Kasumi-1 (cell line): ENCODE measurements around the gene EHMT1.
"Not testable (repeated sequence)": the region's sequence is repeated elsewhere in the genome, so short reads cannot be mapped to it uniquely, and the experiment has no call there.

Source experiments
- DNase-seq, 2 experiments: peaks; one replicate each; lab custom pipeline; 2025; lab: John Stamatoyannopoulos, UW

The EHMT1 gene

DNA sequence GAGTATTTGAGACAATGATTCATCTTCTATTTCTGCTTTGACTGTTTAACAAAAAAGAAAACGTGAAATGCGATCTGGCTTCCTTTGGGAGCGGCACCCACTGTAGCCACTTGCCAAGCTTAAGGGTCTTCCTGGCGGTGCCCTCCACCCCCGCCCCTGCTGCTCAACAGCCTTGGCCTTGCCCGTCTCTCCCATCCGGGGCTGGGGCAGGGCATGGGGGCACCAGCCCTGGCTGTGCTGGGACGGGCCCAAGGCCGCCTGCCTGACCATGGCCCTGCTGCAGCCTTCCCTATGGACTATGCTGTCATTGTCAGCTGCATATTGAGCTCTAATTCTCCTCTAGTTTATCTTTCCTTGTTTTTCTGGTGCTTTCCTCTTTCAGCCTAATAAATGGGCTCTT lies 143.0 kb downstream of the EHMT1 start:
- DNase-seq, result no peak

DNA sequence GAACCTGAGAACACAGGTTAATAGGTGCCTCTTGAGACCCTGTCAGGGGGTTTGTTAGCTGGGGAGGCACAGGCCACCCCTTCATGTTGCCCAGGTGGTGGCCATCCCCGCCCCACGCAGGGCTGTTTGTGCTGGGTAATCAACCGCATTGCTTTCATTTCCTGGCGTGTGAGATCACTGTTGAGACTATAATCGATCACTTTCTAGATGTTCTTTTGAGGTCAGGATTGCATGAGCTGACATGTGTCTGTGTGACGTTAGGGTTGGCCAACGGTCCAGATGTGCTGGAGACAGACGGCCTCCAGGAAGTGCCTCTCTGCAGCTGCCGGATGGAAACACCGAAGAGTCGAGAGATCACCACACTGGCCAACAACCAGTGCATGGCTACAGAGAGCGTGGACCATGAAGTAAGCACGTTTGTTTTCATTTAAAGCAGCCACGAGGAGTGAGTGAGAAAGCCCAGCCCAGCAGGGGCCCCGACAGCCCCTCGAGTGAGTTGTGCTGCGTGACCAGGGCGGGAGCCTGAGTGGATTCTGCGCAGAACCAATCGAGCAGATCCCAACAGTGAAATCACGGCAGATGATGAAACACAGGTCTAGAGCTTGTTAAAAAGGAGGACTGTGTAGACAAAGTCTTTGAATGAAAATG lies 143.7 kb downstream of the EHMT1 start:
- DNase-seq, result no peak

DNA sequence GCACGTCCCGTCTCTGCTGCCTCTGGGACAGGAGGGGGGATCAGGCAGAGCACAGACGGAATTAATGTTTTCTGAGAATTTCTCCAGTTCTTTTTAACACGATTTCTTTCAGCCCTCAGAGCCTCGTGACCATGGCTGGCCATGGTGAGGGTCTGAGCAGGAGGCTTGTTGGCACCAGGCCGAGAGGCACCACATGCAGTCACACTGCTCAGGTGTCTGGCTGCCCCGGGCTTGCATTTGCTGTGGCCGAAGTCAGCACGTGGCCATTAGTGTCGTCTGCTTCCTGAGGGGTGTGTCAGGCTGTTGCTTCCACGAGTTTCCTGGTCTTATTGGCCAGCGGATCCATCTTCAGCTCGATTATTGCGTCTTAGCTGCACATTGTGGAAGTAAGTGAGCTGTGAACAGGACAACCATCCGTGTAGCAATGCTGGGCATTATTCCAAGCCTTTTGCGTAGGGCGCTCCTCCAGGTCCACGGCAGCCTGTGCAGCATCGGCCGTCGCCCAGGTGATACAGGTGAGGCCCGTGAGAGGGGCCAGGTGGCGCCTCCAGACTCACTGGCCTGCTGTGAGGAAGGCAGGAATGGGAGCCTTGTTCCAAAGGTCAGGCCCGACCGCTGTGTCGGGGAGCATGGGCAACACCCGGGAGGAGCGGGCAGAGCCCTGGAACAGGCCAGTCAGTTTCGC lies 144.6 kb downstream of the EHMT1 start:
- no peak for DNase-seq

DNA sequence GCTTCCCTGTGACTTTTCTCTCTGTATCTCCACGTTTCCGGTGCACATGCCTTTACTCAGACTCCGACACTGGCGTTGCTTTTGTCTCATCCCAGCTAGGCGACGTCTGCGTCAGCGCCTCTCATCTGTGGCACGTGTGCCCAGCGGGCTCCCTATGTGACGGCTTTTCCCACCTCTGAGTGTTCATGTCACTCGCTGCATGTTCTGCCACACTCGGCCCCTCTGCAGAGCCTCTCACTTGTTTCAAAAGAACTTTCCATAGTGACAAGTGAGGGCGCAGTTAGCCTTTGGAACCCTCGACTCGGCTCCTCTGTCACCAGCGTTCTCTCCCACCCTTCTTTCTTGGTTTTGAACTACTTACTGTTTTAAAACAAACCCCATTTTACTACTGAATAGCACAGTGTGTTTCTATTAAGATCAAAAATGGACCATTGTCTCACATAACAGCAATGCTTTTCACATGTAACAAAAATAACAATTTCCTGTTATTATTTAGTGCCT lies 145.4 kb downstream of the EHMT1 start:
- DNase-seq, result no peak

DNA sequence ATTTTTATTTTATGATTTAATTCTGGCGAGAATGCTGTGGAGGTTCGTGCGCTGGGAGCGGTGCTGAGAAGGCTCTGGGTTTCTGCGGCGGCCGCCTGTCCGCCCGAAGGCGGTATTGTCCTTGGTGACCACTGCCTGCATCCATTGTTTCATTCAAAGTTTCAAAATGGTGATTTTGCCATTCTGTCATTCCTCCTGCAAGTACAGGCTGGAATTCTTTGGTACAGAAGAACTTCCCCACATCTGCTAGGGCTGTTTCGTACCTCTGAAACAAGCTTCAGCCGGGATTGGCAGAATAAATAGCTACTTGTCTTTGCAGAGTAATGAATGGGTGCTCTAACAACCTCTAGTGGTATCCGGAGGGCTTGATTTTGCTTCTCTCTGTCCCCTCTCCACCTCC lies 146.2 kb downstream of the EHMT1 start:
- DNase-seq, result no peak

DNA sequence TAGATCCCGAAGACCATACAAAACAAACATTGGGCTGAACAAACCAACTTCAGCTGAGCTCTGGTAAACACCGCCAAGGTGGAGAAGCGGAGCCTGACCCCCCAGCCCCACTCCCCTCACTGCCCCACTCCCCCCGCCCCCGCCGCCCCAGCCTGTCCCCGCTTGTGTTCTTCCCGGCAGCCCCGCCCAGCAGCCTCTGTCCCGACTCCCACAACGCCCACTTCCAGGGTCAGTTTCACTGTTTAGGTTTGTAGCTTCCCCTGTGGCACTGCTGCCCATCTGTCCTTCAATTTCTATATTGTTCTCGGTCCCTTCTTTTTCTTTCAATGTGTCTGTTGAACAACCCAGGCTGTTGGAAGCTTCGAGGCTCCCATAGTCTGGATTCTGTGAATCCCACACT lies 146.7 kb downstream of the EHMT1 start:
- DNase-seq, result no peak

DNA sequence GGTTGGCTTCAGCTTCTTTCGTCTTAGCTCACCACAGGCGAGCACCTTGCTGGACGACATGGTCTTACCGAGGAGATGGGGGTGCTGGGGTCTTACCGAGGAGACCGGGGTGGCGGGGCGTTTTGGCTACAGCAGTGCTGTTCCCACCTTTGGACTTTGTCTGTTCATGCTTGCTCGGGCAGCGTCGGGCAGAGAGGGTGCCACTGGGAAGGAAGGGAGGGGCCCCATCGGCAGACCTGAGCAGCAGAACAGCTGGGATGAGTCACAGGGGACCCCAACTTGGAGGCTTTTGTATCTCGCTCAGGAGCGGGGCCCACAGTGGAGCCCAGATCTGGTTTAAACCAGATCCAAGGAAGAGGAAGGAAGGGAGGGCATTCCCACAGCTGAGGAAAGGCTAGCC lies 152.8 kb downstream of the EHMT1 start:
- DNase-seq, result no peak

DNA sequence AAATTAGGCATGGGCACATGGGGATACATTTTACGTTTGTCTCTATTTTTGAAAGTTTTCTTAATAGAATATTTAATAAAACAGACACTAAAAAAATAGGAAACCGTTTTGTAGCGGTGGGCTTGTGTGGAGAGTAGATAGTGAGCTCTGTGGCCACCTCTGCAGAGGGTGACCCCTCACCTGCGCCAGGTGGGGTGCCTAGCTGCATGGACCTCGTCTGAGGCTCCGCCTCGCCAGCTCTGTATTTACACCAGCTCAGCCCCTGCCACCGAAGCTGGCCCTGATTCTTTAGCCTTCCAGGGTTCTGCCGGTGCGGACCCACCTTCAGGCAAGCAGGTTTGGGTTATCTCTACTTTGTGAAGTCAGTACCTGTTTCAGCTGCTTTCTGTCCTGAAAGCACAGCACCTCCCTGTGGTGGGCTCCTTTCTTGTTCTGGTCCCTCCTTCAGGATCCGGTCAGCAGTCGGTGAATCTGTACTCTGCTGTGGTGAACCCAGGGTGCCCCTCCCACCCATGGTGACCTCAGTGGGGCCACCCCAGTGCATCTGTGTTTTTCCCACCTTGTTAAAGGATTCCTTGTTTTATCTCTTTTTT lies 153.6 kb downstream of the EHMT1 start:
- no peak for DNase-seq

DNA sequence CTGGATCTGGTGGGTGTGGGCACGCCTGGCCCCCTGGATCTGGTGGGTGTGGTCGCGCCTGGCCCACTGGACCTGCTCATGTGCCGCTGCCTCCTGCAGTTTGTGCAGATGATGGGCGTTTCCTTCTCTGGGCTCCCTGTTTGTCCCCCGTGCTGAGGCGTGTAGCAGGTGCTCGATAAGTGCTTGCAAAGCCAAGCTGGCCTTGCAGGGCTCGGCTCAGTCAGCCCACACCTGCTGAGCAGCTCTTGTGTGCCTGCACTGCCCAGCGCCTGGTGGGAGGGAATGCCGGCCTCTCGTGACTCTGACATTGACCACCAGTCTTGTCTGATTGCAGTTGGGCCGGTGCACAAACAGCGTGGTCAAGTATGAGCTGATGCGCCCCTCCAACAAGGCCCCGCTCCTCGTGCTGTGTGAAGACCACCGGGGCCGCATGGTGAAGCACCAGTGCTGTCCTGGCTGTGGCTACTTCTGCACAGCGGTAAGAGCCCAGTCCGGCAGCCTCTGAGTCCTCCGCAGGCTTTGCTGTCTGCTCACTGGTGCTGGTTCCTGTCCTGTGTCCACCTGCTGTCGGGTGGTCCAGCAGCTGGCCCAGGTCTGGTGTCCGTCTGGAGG lies 156.1 kb downstream of the EHMT1 start:
- DNase-seq, result no peak

DNA sequence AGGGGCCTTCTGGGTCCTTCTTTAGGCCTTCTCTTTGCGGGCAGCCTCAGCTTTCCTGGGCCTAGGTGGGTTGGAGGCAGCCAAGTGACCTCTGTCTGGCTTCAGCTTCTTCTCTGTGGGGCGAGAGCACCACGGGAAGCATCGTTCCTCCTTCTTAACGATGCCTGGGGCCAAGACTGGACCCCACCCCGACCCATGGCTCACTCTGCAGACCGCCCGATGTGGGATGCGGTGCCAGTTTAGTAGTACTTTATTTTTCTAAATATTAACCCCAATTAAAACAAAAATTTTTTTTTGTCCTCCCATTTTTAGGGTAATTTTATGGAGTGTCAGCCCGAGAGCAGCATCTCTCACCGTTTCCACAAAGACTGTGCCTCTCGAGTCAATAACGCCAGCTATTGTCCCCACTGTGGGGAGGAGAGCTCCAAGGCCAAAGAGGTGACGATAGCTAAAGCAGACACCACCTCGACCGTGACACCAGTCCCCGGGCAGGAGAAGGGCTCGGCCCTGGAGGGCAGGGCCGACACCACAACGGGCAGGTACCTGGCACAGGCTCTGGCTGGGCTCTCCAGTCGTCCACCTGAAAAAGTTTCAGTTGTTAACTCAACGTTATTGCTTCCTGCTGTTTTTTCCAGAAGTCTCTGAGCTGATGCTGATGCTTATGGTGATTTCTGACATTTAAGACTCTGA lies 157.6 kb downstream of the EHMT1 start:
- DNase-seq, result no peak

DNA sequence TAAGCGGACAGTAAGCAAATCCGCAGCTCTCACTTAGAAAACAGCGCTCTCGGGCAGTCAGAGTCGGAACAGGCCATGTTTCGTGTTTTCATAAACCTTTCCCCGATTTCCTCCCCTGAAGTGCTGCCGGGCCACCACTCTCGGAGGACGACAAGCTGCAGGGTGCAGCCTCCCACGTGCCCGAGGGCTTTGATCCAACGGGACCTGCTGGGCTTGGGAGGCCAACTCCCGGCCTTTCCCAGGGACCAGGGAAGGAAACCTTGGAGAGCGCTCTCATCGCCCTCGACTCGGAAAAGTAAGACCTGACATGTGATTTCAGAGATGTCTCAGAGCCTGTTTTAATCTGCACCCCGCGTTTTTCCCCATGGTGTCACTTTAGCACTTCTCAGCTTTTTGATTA lies 159.0 kb downstream of the EHMT1 start:
- no peak for DNase-seq

DNA sequence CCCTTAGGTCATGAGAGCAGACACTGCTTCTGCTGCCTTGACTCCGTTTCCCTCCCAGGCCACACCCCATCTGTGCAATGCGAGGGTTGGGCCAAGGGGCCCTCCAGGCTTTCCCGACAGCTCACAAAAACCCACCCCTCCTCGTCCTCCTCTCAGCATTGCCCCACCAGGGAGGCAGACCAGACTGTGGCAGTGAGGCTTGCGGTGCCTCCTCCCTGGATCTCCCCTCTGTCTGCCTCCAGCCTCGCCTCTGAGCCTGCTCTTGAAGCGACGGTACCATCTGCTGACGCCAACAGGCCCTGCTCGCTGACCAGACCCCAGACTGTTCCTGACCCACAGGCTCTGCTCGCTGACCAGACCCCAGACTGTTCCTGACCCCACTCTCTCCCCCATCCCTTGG lies 159.5 kb downstream of the EHMT1 start:
- DNase-seq, result no peak

DNA sequence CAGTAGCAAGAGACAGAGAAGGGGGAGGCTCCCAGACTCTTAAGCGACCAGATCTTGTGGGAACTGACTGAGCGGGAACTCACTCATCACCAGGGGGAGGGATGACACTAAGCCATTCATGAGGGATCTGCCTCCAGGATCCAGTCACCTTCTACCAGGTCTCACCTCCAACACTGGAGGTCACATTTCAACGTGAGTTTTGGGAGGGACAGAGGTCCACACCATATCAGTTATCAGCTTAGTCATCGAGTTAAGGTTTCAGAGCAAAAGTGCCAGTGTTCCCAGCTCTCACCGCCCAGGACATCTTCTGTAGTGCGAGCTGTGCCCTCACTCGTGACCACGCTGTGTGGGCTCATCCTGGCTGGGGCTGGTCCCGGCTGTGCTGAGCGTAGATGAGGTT lies 160.1 kb downstream of the EHMT1 start:
- DNase-seq, result no peak

DNA sequence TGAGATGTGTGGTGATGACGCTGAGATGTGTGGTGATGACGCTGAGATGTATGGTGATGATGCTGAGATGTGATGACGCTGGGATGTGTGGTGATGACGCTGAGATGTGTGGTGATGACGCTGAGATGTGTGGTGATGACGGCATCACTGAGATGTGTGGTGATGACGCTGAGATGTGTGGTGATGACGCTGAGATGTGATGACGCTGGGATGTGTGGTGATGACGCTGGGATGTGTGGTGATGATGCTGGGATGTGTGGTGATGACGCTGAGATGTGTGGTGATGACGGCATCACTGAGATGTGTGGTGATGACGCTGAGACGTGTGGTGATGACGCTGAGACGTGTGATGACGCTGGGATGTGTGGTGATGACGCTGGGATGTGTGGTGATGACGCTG lies 161.2 kb downstream of the EHMT1 start:
- not testable (repeated sequence) for DNase-seq

DNA sequence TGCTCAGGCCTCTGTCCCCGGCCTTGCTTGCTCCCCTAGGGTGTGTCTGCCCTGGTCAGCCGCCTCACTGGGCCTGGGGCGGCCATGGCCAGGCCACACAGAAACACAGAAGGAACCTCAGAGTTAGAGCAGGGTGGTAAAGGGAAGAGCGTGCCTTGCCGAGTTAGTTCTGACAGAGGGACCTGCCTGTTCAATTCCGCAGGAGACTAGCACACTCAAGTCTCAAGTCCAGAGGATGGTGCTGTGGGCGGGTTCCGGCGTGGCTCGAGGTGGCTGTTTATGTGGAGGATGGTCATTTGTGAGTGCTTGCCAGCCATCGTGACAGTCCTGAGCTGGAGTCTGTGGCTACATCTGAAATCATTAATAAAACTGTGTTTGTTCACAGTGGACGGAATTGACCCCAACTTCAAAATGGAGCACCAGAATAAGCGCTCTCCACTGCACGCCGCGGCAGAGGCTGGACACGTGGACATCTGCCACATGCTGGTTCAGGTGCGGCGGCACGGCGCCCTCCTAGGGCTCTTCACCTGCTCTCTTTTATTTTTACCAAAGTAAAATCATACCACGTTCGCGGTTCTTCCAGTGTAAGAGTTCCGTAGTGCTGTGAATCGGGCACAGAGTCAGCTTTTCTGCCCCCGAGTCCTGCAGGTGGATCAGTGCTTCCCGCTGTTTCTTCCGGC lies 163.2 kb downstream of the EHMT1 start:
- DNase-seq, result no peak

DNA sequence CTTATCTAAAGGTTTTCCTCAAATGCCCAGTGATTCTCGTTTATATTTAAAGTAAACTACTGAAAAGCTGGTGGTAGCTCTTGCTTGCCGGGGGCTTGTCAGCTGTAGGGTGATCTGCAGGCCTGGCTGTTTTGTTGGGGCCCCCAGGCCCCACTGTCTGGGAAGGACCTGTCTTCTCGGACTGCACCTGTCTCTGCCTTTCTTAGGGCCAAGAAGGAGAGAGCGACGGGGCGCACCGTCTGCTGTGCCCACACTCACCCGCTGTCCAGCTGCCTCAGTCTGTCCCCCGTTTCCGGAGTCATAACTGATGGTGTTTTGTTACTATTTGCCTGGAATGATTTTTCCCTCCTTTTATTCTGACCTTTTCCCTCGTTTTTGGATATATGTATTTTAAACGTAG lies 164.7 kb downstream of the EHMT1 start:
- DNase-seq, result no peak

DNA sequence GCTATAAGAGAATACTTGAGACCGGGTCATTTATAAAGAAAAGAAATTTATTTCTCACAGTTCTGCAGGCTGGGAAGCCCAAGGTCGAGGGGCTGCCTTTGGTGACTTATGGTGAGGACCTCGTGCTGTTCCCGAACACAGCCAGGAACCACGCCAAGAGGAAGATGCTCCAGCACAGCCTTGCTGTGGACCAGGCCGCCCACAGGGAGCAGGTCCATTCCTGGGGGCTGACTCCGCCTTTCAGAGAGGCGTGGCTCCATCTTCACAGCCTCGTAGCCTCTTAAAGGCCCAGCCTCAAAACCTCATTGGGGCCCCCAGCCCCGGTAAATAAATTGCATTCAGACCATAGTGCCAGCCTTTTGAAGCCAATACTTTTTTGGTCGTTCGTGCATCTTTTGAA lies 165.2 kb downstream of the EHMT1 start:
- DNase-seq, result no peak

DNA sequence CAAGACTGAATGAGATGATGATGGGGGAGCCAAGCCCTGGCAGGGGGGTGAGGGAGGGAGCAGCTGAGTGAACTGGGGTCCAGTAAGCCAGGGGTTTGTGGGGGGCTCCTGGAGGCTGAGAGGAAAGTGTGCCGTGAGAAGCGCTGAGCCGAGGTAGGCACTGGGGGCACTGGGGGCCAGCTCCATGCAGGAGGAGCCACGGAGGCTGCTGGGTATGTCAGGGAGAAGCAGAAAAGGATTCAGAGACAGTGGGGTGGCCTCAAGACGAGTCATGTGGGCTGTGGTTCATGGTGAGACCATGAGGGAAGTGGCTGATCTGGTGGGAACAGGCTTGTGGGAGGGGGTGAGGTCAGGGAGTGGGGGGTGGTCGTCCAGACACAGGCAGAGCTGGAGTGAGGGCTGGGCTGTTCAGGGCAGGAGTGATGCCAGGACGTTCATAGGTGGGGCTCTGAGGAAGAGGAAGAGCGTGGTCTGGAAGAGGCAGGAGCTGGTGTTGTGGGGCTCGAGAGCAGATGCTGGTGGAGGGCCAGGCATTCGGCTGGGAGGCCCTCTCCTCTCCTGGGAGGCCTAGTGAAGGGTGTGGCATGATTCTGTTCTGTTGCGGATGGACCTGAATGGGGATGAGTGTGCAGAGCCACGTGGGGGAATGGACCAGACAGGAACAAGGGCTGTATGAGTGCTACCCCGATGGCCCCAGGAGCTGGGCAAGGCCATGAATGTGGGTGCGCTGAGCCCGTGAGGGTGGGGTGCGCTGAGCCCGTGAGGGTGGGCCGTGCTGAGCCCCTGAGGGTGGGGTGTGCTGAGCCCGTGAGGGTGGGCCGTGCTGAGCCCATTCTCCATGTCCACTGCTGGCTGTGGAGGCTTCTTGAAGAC lies 166.1 kb downstream of the EHMT1 start:
- DNase-seq, result no peak

DNA sequence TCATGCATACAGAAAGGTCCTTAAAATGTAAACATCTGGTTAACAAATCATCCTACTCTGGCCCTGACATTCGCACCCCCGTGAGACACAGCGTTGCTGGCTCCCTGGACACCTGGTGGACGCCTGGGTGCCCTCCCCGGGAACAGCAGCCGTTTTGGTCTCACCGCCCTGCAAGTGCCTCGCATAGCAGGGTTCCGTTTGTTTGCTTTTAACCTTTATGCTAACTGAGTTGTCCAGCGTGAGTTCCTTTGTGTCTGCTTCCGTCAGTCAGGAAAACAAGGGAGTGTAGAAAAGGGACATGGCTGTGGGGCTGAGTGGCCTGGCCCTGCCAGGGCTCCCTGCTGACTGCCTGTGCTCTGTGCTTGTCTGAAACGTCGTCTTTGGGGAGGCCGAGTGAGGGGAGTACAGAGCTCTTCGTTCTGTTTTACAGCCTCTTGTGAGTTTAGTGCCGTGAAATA lies 166.9 kb downstream of the EHMT1 start:
- DNase-seq, result no peak

DNA sequence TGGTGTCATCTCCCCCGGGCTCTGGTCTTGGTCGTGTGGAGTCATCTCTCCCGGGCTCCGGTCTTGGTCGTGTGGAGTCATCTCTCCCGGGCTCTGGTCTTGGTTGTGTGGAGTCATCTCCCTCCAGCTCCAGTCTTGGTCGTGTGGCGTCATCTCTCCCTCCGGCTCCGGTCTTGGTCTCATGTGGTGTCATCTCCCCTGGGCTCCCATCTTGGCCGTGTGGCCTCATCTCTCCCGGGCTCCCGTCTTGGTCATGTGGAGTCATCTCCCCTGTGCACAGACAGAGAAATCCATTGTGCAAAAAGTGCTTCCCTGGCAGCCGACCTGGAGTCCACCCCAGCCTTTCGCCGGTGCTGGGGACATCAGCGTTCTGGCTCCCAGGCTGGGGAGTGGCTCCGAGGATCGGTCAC lies 167.7 kb downstream of the EHMT1 start:
- DNase-seq, result no peak

DNA sequence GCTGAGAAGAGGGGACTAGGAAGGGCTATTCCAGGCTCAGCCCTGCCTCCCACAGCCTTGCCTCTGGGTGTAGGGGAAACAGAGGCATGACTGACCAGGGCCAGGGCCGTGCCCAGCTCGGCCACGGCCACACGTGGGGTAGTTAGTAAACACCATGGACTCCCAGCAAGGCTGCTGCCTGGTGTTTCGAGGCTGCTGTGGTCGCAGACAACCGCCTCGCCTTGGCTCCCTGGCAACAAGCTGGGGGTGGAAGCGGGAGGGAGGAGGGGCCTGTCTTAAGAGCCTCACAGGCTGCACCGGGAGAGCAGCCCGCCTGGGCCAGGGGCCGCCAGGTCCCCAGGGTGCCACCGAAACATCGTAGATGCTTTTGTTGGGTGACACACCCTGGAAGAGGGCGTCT lies 168.6 kb downstream of the EHMT1 start:
- DNase-seq, result no peak
